Neural crest cell (in vitro differentiated cells): ENCODE results near the gene CYB561A3. TPM values are rescaled to one million over a fixed set of nuclear protein-coding genes. Genes with fewer than 3 reads are reported as not detected.
A peak's percentile ranks its signal among the peaks of the same experiment; 100 is the strongest.

Experiments used
- DNase-seq: peaks from one replicate; pipeline ENCODE4 v3.0.0; 2021; ENCODE audit warnings: low read depth, mixed read lengths, low spot score
- H3K27ac Mint-ChIP-seq: one replicate; pipeline ENCODE4 v1.8.0; 2021; ENCODE audit warnings: mild to moderate bottlenecking, mixed read lengths; ENCODE audit not compliant: unreplicated experiment
- H3K27me3 Mint-ChIP-seq: 2 replicates; pipeline ENCODE4 v1.8.0; 2021; ENCODE audit warnings: low read depth, mild to moderate bottlenecking, mixed read lengths
- H3K36me3 Mint-ChIP-seq: 2 replicates; pipeline ENCODE4 v1.8.0; 2021; ENCODE audit warnings: low read depth, mild to moderate bottlenecking, mixed read lengths
- H3K4me1 Mint-ChIP-seq: 2 replicates; pipeline ENCODE4 v1.8.0; 2021; ENCODE audit warnings: mixed read lengths
- H3K4me3 Mint-ChIP-seq: one replicate; pipeline ENCODE4 v1.8.0; 2021; ENCODE audit warnings: mild to moderate bottlenecking, mixed read lengths
- H3K9me3 Mint-ChIP-seq: 2 replicates; pipeline ENCODE4 v1.8.0; 2021; ENCODE audit warnings: mixed read lengths
- CTCF ChIP-seq: fragments of 200-600 bp; sonication (generic); conservative IDR thresholded peaks from 2 replicates; pipeline ENCODE4 v1.5.0; 2021; ENCODE audit warnings: antibody characterized with exemption, mild to moderate bottlenecking
- total RNA-seq: library from RNA; stranded (reverse); gene quantifications from 2 replicates; pipeline ENCODE4 v1.2.1, GENCODE V29; 2021

Gene CYB561A3
- total RNA-seq, 1 donor from 2014 or later, result 28.9 TPM

GRCh38 chr11:61349189-61349751 lies 12.4 kb downstream of the CYB561A3 start:
- peak overlapping the region; percentile 57 for H3K27ac Mint-ChIP-seq
- H3K27me3 Mint-ChIP-seq, result no peaks in the 10 kb centered on the region
- no peak for DNase-seq
- no peak overlapping the region for H3K4me3 Mint-ChIP-seq
- no peaks in the 10 kb centered on the region for H3K9me3 Mint-ChIP-seq
- TF ChIP-seq CTCF, result no peak
- no peaks in the 10 kb centered on the region for H3K4me1 Mint-ChIP-seq
- H3K36me3 Mint-ChIP-seq, result peaks cover 3% of the 10 kb centered on the region

- Mint-ChIP-seq H3K9me3 (no peaks in the 10 kb centered on the region), H3K4me1 (no peaks in the 10 kb centered on the region), H3K27ac (no peak overlapping the region), H3K4me3 (no peak overlapping the region), H3K27me3 (no peaks in the 10 kb centered on the region), H3K36me3 (peaks cover 3% of the 10 kb centered on the region)
- DNase-seq, result no peak
- no peak for TF ChIP-seq CTCF
These were observed 13.7 kb downstream of the CYB561A3 start for GRCh38 chr11:61347916-61348461.

GRCh38 chr11:61345954-61346843 lies 15.5 kb downstream of the CYB561A3 start:
- Mint-ChIP-seq H3K4me1 (no peaks in the 10 kb centered on the region), H3K36me3 (peaks cover 3% of the 10 kb centered on the region), H3K9me3 (no peaks in the 10 kb centered on the region), H3K4me3 (no peak overlapping the region), H3K27ac (peak overlapping the region; percentile 6), H3K27me3 (no peaks in the 10 kb centered on the region)
- no peak for TF ChIP-seq CTCF
- no peak for DNase-seq

GRCh38 chr11:61345170-61345610 lies 16.5 kb downstream of the CYB561A3 start:
- no peak for TF ChIP-seq CTCF
- Mint-ChIP-seq H3K4me1 (no peaks in the 10 kb centered on the region), H3K27ac (no peak overlapping the region), H3K4me3 (no peak overlapping the region), H3K9me3 (no peaks in the 10 kb centered on the region), H3K36me3 (peaks cover 3% of the 10 kb centered on the region), H3K27me3 (no peaks in the 10 kb centered on the region)
- DNase-seq, result no peak

GRCh38 chr11:61343792-61344745 lies 17.6 kb downstream of the CYB561A3 start:
- no peak for TF ChIP-seq CTCF
- Mint-ChIP-seq H3K36me3 (no peaks in the 10 kb centered on the region), H3K27ac (peak overlapping the region; percentile 93), H3K4me1 (no peaks in the 10 kb centered on the region), H3K9me3 (no peaks in the 10 kb centered on the region), H3K27me3 (no peaks in the 10 kb centered on the region), H3K4me3 (no peak overlapping the region)
- no peak for DNase-seq
